SK-N-SH treated with all-trans-retinoic acid at 6 μM for 48 hours (cell line): ENCODE measurements around the gene PRLH.
A peak's percentile ranks its signal among the peaks of the same experiment; 100 is the strongest.

Experiments used
- ATAC-seq: fragments of 200-7000 bp; cut with Tn5 transposase; 3 replicates; pipeline ENCODE4 v1.9.1; 2020; ENCODE audit warnings: mild to moderate bottlenecking, moderate library complexity
- BACH2 ChIP-seq: fragments of 250-450 bp; sonication (Bioruptor Pico); IDR thresholded peaks from 2 replicates; pipeline ENCODE4 v1.9.0; 2021; ENCODE audit warnings: mild to moderate bottlenecking, borderline replicate concordance
- ESRRG ChIP-seq: fragments of 250-450 bp; sonication (Bioruptor Pico); IDR thresholded peaks from 2 replicates; pipeline ENCODE4 v1.6.1; 2021; ENCODE audit warnings: mild to moderate bottlenecking
- GLIS3 ChIP-seq: fragments of 250-450 bp; sonication (Bioruptor Pico); IDR thresholded peaks from 2 replicates; pipeline ENCODE4 v1.5.0; 2020; ENCODE audit warnings: mild to moderate bottlenecking, moderate library complexity
- ISL1 ChIP-seq: fragments of 250-450 bp; sonication (Bioruptor Pico); IDR thresholded peaks from 2 replicates; pipeline ENCODE4 v2.1.2; 2022; ENCODE audit warnings: mild to moderate bottlenecking, moderate library complexity
- PPARA ChIP-seq: fragments of 250-450 bp; sonication (Bioruptor Pico); IDR thresholded peaks from 2 replicates; pipeline ENCODE4 v1.5.0; 2020; ENCODE audit warnings: mild to moderate bottlenecking, borderline replicate concordance
- RARB ChIP-seq: fragments of 250-450 bp; sonication (Bioruptor Pico); IDR thresholded peaks from 2 replicates; pipeline ENCODE4 v1.8.0; 2021; ENCODE audit warnings: mild to moderate bottlenecking, moderate library complexity
- TCF4 ChIP-seq: fragments of 250-450 bp; sonication (Bioruptor Pico); IDR thresholded peaks from 2 replicates; pipeline ENCODE4 v1.8.0; 2021; ENCODE audit warnings: mild to moderate bottlenecking, moderate library complexity, borderline replicate concordance
- TOX ChIP-seq: fragments of 250-450 bp; sonication (Bioruptor Pico); IDR thresholded peaks from 2 replicates; pipeline ENCODE4 v1.8.0; 2021; ENCODE audit warnings: mild to moderate bottlenecking, moderate library complexity, borderline replicate concordance
- ZC3H10 ChIP-seq: fragments of 250-450 bp; sonication (Bioruptor Pico); IDR thresholded peaks from 2 replicates; pipeline ENCODE4 v1.5.1; 2021; ENCODE audit warnings: mild to moderate bottlenecking, moderate library complexity
- ZFP30 ChIP-seq: fragments of 450-650 bp; formaldehyde crosslinking; IDR thresholded peaks from 2 replicates; pipeline ENCODE4 v1.5.0; 2022; ENCODE audit warnings: mild to moderate bottlenecking, moderate library complexity
- ZNF565 ChIP-seq: fragments of 450-650 bp; formaldehyde crosslinking; conservative IDR thresholded peaks from 2 replicates; pipeline ENCODE4 v1.5.0; 2020; ENCODE audit warnings: low read depth, mild to moderate bottlenecking, moderate library complexity
- ZNF70 ChIP-seq: fragments of 450-650 bp; formaldehyde crosslinking; IDR thresholded peaks from 2 replicates; pipeline ENCODE4 v1.5.0; 2020; ENCODE audit warnings: mild to moderate bottlenecking, moderate library complexity
- ZNF8 ChIP-seq: fragments of 450-650 bp; formaldehyde crosslinking; IDR thresholded peaks from 2 replicates; pipeline ENCODE4 v1.5.0; 2020; ENCODE audit warnings: mild to moderate bottlenecking, moderate library complexity
- TF ChIP-seq, protein P1 (sequence below): fragments of 250-450 bp; sonication (Bioruptor Pico); IDR thresholded peaks from 2 replicates; pipeline ENCODE4 v1.8.0; 2021; ENCODE audit warnings: low read depth, mild to moderate bottlenecking, moderate library complexity, borderline replicate concordance
- TF ChIP-seq, protein P2 (sequence below): fragments of 250-450 bp; sonication (Bioruptor Pico); IDR thresholded peaks from 2 replicates; pipeline ENCODE4 v1.8.0; 2020; ENCODE audit warnings: mild to moderate bottlenecking, moderate library complexity, borderline replicate concordance
- TF ChIP-seq, protein P3 (sequence below): fragments of 250-450 bp; sonication (Bioruptor Pico); IDR thresholded peaks from 2 replicates; pipeline ENCODE4 v1.5.1; 2020; ENCODE audit warnings: low read depth, mild to moderate bottlenecking, moderate library complexity
- TF ChIP-seq, protein P4 (sequence below): fragments of 250-450 bp; sonication (Bioruptor Pico); IDR thresholded peaks from 2 replicates; pipeline ENCODE4 v1.5.0; 2020; ENCODE audit warnings: mild to moderate bottlenecking, moderate library complexity
- TF ChIP-seq, protein P5 (sequence below): fragments of 250-450 bp; sonication (Bioruptor Pico); IDR thresholded peaks from 2 replicates; pipeline ENCODE4 v1.5.1; 2021; ENCODE audit warnings: mild to moderate bottlenecking, moderate library complexity

The PRLH gene

DNA sequence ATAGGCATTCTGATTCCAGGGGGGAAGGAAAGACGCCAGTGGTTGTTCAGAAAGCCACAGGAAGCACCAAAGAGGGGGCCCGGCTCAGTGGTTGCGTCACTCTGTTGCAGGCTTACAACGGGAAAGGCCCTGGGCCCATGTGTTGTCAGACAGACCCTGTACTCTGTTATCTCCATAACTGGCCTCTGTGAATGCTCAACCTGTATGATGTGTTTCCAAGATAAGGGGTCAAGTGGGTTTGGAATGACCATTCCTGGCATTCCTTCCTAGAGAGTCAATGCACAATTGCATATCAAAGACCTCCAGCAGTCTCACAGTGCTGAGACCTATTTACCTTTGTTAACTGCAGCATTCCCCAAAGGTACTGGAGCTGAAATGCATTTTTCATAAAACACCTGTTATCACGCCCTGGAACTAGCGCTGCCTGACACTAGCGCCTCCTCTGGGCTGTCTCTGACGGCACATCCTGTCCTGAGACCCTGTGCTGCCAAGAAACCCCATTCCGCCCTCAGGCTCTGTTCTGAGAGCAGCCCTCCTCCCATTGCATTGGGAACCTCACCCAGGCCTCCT lies 47.9 kb downstream of the PRLH start (continued):
- TF ChIP-seq GLIS3 (CRISPR knock-in tag): no peak
- TF ChIP-seq, protein P1, sequence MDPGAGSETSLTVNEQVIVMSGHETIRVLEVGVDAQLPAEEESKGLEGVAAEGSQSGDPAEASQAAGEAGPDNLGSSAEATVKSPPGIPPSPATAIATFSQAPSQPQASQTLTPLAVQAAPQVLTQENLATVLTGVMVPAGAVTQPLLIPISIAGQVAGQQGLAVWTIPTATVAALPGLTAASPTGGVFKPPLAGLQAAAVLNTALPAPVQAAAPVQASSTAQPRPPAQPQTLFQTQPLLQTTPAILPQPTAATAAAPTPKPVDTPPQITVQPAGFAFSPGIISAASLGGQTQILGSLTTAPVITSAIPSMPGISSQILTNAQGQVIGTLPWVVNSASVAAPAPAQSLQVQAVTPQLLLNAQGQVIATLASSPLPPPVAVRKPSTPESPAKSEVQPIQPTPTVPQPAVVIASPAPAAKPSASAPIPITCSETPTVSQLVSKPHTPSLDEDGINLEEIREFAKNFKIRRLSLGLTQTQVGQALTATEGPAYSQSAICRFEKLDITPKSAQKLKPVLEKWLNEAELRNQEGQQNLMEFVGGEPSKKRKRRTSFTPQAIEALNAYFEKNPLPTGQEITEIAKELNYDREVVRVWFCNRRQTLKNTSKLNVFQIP (CRISPR knock-in tag): no peak
- TF ChIP-seq, protein P2, sequence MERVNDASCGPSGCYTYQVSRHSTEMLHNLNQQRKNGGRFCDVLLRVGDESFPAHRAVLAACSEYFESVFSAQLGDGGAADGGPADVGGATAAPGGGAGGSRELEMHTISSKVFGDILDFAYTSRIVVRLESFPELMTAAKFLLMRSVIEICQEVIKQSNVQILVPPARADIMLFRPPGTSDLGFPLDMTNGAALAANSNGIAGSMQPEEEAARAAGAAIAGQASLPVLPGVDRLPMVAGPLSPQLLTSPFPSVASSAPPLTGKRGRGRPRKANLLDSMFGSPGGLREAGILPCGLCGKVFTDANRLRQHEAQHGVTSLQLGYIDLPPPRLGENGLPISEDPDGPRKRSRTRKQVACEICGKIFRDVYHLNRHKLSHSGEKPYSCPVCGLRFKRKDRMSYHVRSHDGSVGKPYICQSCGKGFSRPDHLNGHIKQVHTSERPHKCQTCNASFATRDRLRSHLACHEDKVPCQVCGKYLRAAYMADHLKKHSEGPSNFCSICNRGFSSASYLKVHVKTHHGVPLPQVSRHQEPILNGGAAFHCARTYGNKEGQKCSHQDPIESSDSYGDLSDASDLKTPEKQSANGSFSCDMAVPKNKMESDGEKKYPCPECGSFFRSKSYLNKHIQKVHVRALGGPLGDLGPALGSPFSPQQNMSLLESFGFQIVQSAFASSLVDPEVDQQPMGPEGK (CRISPR knock-in tag): no peak
- no peak for TF ChIP-seq ZC3H10 (CRISPR knock-in tag)
- no peak for TF ChIP-seq BACH2 (CRISPR knock-in tag)
- no peak for TF ChIP-seq TOX

DNA sequence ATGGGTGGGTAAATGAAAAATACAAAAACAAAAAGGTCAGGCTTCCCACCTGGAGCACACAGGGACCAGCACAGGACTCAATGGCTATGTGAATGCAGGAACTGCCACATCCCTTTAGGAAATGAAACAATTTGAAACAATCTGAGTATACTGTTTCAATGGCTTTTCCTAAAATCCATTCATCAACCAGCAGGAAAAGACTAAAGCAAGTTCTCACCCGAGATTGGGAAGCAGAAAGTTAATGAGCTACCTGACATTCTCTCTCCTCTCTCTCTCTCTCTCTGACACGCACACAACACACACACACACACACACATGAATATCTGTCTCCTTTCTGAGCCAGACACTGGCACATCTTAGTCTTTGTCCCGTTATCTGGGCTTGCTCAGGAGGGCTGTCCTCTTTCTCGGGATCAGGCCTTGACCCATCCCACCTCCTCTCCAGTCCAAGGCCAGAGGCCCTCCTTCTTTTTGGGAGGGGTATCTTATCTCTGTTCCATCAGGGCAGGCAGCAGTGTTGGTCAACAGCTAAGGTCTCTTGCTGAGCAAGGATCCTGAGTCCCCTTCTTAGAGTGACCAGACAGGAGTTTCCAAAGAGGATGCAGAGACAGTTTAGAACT lies 49.4 kb downstream of the PRLH start:
- TF ChIP-seq, protein P3, sequence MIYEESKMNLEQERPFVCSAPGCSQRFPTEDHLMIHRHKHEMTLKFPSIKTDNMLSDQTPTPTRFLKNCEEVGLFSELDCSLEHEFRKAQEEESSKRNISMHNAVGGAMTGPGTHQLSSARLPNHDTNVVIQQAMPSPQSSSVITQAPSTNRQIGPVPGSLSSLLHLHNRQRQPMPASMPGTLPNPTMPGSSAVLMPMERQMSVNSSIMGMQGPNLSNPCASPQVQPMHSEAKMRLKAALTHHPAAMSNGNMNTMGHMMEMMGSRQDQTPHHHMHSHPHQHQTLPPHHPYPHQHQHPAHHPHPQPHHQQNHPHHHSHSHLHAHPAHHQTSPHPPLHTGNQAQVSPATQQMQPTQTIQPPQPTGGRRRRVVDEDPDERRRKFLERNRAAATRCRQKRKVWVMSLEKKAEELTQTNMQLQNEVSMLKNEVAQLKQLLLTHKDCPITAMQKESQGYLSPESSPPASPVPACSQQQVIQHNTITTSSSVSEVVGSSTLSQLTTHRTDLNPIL: no peak
- TF ChIP-seq ISL1 (CRISPR knock-in tag): no peak
- TF ChIP-seq, protein P2 (CRISPR knock-in tag): no peak
- no peak for TF ChIP-seq PPARA (CRISPR knock-in tag)
- TF ChIP-seq RARB (CRISPR knock-in tag): no peak
- TF ChIP-seq ZNF8 (CRISPR knock-in tag): no peak
- TF ChIP-seq, protein P4, sequence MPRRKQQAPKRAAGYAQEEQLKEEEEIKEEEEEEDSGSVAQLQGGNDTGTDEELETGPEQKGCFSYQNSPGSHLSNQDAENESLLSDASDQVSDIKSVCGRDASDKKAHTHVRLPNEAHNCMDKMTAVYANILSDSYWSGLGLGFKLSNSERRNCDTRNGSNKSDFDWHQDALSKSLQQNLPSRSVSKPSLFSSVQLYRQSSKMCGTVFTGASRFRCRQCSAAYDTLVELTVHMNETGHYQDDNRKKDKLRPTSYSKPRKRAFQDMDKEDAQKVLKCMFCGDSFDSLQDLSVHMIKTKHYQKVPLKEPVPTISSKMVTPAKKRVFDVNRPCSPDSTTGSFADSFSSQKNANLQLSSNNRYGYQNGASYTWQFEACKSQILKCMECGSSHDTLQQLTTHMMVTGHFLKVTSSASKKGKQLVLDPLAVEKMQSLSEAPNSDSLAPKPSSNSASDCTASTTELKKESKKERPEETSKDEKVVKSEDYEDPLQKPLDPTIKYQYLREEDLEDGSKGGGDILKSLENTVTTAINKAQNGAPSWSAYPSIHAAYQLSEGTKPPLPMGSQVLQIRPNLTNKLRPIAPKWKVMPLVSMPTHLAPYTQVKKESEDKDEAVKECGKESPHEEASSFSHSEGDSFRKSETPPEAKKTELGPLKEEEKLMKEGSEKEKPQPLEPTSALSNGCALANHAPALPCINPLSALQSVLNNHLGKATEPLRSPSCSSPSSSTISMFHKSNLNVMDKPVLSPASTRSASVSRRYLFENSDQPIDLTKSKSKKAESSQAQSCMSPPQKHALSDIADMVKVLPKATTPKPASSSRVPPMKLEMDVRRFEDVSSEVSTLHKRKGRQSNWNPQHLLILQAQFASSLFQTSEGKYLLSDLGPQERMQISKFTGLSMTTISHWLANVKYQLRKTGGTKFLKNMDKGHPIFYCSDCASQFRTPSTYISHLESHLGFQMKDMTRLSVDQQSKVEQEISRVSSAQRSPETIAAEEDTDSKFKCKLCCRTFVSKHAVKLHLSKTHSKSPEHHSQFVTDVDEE (CRISPR knock-in tag): no peak
- ATAC-seq: no peak; the same call in 1 of the 3 replicates

DNA sequence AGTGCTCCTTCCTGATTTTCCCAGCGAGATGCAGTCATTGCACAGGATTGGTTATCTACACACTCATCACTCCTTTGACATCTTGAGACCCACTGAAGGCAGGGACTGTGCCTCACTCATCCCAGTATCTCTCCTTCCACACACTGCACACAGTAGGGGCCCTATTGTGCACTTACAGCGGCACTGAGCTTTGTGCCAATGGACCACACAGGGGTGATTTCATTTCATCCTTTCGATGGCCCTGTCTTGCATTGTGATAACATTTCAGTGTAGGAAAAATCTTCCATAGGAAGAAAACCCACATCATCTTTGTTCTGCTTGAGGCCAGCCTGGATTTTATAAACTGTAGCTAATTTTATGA lies 50.0 kb downstream of the PRLH start:
- ATAC-seq: peak; percentile 38
- TF ChIP-seq BACH2 (CRISPR knock-in tag) (no peak), ZFP30 (CRISPR knock-in tag) (no peak), TCF4 (CRISPR knock-in tag) (no peak), ZNF70 (CRISPR knock-in tag) (no peak), ESRRG (CRISPR knock-in tag) (no peak), ISL1 (CRISPR knock-in tag) (no peak), TOX (no peak), ZNF565 (CRISPR knock-in tag) (no peak)
- TF ChIP-seq, protein P4 (CRISPR knock-in tag): no peak
- TF ChIP-seq, protein P2 (CRISPR knock-in tag): no peak
- TF ChIP-seq, protein P5, sequence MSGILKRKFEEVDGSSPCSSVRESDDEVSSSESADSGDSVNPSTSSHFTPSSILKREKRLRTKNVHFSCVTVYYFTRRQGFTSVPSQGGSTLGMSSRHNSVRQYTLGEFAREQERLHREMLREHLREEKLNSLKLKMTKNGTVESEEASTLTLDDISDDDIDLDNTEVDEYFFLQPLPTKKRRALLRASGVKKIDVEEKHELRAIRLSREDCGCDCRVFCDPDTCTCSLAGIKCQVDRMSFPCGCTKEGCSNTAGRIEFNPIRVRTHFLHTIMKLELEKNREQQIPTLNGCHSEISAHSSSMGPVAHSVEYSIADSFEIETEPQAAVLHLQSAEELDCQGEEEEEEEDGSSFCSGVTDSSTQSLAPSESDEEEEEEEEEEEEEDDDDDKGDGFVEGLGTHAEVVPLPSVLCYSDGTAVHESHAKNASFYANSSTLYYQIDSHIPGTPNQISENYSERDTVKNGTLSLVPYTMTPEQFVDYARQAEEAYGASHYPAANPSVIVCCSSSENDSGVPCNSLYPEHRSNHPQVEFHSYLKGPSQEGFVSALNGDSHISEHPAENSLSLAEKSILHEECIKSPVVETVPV (CRISPR knock-in tag): no peak
- TF ChIP-seq, protein P1 (CRISPR knock-in tag): no peak
